Heart left ventricle (tissue), 13 donors: ENCODE results near the gene RSU1.

Source experiments
- POLR2A ChIP-seq, 2 donors: fragments of 450-650 bp; IDR thresholded peaks; one replicate each; pipeline ENCODE4 v1.6.1; 2017; ENCODE audit warnings: antibody characterized with exemption in 2 of 2, mild to moderate bottlenecking in 2 of 2, moderate library complexity in 2 of 2
- TF ChIP-seq, protein P1 (sequence below), 12 donors: fragments of 200-600 bp; sonication (generic) in 4 of 12; IDR thresholded peaks; one replicate each; pipeline versions ENCODE4 v1.5.0 to v1.8.0; 2018 to 2022; ENCODE audit warnings: antibody characterized with exemption in 12 of 12, mild to moderate bottlenecking in 5 of 12
- donor health status: ischemic (EF 13 %, LVEDD 7.1; RV severe dilation, severe dysfunction).
- donor health status: DM: no; HTN: yes; CAD: no.
- donor health status: DM: no; HTN: no; CAD: no.
- donor health status: ischemic (EF 25% LVEDD 6.9; RV normal size, moderate dysfunction).
- donor health status: ischemic (EF 25% LVEDD 5.7; RV mildly dilated, moderate dysfunction).
- donor health status: ischemic (EF 35%, LVEDD 5.7; RV mildly dilated, moderate dysfunction).
- donor health status: nonischemic (EF 11% LVEDD 7.7; RV severe dilation, severe dysfunction).
- donor health status: DM: yes; HTN: yes; CAD: no.
- donor health status: PGD.
- donor health status: ischemic (EF 29% LVEDD 5.4; RV normal size, mild dysfunction).
- donor health status: nonischemic (EF 23%, LVEDD 6.1; RV moderate dilation, normal function).

DNA sequence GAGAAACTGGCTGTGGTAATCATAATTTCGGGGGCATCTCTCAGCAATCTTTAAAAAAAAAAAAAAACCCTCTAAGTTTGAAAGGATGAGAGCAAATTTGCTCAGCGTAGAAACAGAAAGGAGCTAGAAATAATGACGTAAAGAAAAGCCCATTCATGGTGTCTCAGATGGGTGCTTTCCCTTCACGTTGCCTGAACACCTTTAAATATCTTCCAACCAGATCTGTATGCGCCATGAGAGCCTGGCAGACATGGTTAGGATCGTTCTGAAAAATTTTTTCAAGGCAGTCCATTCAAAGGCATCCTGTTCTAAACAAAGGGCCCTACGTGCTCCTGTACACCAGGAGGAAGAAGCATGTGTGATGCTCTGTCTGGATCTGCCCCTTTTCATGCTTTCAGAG, 154.3 kb downstream of the RSU1 start:
- TF ChIP-seq POLR2A (IDR thresholded peaks at IDR 0.05): no peak
- TF ChIP-seq, protein P1, sequence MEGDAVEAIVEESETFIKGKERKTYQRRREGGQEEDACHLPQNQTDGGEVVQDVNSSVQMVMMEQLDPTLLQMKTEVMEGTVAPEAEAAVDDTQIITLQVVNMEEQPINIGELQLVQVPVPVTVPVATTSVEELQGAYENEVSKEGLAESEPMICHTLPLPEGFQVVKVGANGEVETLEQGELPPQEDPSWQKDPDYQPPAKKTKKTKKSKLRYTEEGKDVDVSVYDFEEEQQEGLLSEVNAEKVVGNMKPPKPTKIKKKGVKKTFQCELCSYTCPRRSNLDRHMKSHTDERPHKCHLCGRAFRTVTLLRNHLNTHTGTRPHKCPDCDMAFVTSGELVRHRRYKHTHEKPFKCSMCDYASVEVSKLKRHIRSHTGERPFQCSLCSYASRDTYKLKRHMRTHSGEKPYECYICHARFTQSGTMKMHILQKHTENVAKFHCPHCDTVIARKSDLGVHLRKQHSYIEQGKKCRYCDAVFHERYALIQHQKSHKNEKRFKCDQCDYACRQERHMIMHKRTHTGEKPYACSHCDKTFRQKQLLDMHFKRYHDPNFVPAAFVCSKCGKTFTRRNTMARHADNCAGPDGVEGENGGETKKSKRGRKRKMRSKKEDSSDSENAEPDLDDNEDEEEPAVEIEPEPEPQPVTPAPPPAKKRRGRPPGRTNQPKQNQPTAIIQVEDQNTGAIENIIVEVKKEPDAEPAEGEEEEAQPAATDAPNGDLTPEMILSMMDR (IDR thresholded peaks at IDR 0.05): no peak
